NCI-H345 (cell line): ENCODE data around the gene GNAZ.
"Not testable (repeated sequence)": the region's sequence is repeated elsewhere in the genome, so short reads cannot be mapped to it uniquely, and the experiment has no call there.

Experiments used
- DNase-seq: peaks from one replicate; lab custom pipeline; 2025; lab: John Stamatoyannopoulos, UW

Gene GNAZ

GRCh38 chr22:23070418-23071229, at the start of gene GNAZ:
Gene GNAZ, plus strand, starts transcription at chr22:23070519. Its CDS starts 25,177 bp downstream, at chr22:23095696.
- peak; percentile 19 for DNase-seq

DNA sequence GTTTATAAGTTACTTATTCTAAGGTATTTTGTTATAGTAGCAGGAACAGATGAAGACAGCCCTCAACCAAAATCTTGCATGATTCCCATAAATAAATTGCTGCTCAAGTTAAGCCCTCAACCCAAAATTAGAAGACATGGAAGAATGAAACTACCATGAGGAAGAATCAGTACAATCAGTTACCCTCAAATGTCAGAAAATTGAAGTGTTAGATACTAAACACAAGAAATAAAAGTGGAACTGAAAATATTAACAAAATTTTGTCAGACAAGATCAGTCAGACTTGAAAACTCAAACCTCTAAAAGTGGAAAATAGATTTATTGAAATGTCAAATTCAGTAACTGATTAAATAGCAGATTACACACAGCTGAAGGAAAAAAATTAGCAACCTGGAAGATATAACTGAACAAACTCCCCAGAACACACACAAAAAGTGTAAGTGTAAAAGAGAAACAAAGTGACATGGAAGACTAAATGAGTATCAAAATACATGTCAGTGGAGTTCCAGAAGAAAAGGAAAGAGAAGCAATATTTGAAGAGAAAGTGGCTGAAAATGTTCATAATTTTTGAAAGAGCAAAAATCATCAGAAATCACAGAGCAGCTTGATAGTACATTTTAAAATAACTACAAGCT, 49.5 kb upstream of the GNAZ start:
- DNase-seq = no peak

DNA sequence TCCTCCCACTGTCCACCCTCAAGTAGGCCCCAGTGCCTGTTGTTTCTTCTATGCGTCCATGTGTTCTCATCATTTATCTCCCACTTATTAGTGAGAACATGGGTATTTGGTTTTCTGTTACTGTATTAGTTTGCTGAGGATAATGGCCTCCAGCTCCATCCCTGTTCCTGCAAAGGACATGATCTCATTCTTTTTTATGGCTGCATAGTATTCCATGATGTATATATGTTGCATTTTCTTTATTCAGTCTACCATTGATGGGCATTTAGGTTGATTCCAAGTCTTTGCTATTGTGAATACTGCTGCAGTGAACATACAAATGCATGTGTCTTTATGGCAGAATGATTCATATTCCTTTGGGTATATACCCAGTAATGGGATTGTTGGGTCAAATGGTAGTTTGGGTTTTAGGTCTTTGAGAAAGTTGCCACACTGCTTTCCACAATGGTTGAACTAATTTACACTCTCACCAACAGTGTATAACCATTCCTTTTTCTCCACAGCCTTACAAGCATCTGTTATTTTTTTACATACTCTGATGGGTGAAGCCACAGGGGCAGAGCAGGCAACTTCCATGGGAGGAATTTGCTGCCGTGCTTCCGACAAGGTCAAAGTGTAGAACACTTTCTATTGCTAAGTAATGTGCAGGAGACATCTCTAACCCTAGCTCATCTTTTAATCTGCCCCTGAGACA, 48.5 kb upstream of the GNAZ start:
- not testable (repeated sequence) for DNase-seq

GRCh38 chr22:23023294-23023693, 47.0 kb upstream of the GNAZ start:
- DNase-seq = peak; percentile 25

DNA sequence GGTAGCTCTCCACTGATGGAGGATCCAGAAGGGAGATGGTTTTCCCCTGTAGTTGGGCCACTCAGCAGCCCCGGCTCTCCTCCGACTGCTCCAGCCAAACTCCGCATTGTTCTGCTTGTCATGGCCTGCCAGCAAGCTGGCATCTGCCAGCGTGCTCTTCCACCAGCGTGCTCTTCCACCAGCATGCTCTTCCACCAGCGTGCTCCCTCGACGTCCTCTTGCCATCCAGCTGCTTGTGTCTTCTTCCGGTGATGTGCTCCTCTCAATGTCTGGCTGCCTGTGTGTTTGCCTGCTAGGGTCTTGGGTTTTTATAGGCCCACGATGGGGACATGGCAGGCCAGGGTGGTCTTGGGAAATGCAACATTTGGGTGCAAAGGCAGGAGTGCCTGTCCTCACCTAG, 43.5 kb upstream of the GNAZ start:
- DNase-seq = no peak

DNA sequence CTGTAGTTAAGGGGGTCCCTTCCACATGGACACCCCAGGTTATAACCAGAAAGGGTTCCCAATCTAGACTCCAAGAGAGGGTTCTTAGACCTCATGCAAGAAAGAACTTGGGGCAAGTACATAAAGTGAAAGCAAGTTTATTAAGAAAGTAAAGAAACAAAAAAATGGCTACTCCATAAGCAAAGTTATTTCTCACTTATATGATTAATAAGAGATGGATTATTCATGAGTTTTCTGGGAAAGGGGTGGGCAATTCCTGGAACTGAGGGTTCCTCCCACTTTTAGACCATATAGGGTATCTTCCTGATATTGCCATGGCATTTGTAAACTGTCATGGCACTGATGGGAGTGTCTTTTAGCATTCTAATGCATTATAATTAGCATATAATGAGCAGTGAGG, 42.5 kb upstream of the GNAZ start:
- not testable (repeated sequence) for DNase-seq

GRCh38 chr22:23029521-23030228, 40.6 kb upstream of the GNAZ start:
- DNase-seq = no peak

DNA sequence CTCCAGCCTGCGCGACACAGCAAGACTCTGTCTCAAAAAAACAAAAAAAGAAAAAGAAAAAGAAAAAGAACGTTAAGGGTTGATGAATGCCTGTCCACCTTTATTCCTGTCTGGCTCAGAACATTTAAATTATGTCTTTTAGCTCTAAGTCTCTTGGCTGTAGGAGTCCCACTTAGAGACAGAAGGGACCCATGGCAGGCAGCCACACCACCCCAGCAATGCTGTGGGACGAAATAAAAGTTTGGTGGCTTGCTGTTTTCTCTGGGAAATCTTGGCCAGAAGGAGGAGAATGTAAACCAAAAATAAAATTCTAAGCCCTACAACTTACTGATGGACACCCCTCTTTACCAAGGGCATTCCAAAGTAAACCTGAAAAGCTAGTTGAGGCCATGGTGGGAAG, 38.9 kb upstream of the GNAZ start:
- no peak for DNase-seq

- DNase-seq = no peak
These were observed 38.5 kb upstream of the GNAZ start for GRCh38 chr22:23031786-23032185.

DNA sequence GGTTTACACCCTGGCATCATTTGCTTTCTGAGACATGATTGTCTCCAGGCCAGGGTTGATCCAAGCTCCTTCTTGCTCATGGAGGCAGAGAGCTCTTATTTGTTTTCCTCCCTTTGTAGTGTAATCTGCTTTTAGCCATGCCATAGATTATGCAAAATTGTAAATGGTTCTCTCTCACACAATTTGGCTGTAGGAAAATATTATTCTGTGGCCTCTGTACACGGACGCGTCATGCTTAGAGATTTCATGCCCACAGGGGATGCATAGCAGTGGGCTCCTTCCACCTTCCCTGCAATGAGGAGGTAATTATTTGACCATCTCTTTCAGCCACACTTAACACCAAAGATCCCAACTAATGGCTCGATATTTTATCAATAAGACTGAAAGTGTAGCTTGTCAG, 37.7 kb upstream of the GNAZ start:
- DNase-seq = no peak

- no peak for DNase-seq
These were observed 37.0 kb upstream of the GNAZ start for GRCh38 chr22:23033116-23033905.

- DNase-seq = no peak
These were observed 35.4 kb upstream of the GNAZ start for GRCh38 chr22:23034621-23035556.

DNA sequence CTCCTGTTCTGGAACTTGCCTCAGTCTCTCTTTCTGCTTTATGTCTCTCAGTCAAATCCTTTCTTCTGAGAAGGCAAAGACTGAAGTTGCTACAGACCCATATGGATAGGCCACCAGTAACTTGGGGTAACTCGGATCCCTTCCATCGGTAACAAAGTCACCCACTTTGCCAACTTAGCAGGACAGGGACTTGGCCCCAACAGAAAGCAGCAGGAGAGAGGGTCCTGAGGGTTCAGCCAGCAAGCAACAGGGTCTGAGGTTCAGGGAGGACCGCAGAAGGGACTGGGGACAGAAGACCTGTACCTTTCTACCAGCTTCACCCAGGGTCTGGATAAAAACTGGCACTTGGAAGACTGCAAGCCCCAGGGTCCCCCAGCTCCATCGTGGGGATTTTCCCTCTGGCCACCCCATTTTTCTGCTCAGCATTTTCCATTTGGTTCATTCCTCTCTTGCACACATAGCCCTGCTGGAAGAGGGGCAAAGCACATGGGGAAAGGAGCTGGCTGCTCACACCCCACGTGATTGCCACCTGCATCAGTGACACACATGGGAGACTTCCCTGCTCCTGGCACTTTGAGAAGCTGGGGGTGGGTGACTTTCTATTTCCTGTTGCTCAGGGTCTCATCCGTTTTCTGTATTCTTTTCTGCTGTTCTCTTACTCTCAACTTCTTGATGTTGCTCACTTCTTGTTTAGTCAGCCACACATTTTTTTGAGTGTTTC, 34.6 kb upstream of the GNAZ start:
- DNase-seq = no peak

GRCh38 chr22:23036684-23037428, 33.5 kb upstream of the GNAZ start:
- DNase-seq = no peak

- DNase-seq = no peak
These were observed 32.6 kb upstream of the GNAZ start for GRCh38 chr22:23037429-23038333.

DNA sequence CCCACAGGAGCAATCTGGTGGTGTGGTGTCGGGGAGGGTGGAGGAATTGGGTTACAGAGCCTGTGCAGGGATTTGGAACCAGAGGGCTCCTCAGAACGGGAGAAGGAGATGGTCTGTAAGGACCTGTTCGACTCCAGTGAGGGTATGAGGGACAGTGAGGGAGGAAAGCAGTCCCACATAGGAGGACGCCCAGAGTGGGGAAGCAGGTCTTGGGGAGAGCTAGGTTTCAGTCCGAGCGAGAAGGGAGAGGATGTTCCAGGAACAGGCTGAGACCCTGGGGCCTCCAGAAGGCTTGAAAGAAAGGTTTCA, 32.0 kb upstream of the GNAZ start:
- DNase-seq = no peak

GRCh38 chr22:23038902-23039301, 31.4 kb upstream of the GNAZ start:
- DNase-seq = no peak

- DNase-seq = no peak
These were observed 28.1 kb upstream of the GNAZ start for GRCh38 chr22:23042179-23042578.
